Activated T-cell treated with anti-CD3 and anti-CD28 coated beads, Interleukin-2, amount 50 U/mL, for 4 hours (primary cell): Measurements from ENCODE around the gene CCDC178. TPM values are rescaled to one million over a fixed set of nuclear protein-coding genes. Genes with fewer than 3 reads are reported as not detected.
"Not testable (repeated sequence)": the region's sequence is repeated elsewhere in the genome, so short reads cannot be mapped to it uniquely, and the experiment has no call there.

ENCODE experiments used
- ATAC-seq, 2 donors: fragments of 200-7000 bp; cut with Tn5 transposase; one replicate each; pipeline ENCODE4 v1.10.0; 2021
- DNase-seq: peaks from one replicate; pipeline ENCODE4 v3.0.0-alpha.2; 2020
- H3K27me3 Mint-ChIP-seq: one replicate; pipeline ENCODE4 v1.8.0; 2021; ENCODE audit warnings: low read depth, mixed read lengths
- H3K36me3 Mint-ChIP-seq: one replicate; pipeline ENCODE4 v1.8.0; 2022; ENCODE audit warnings: mixed read lengths; ENCODE audit not compliant: insufficient read depth
- H3K4me1 Mint-ChIP-seq: one replicate; pipeline ENCODE4 v1.8.0; 2021; ENCODE audit warnings: low read depth, mixed read lengths
- H3K4me3 Mint-ChIP-seq: one replicate; pipeline ENCODE4 v1.8.0; 2021; ENCODE audit warnings: mild to moderate bottlenecking, moderate library complexity, mixed read lengths
- H3K9me3 Mint-ChIP-seq: one replicate; pipeline ENCODE4 v1.8.0; 2021; ENCODE audit warnings: mixed read lengths
- total RNA-seq, 3 donors: library from RNA; stranded (reverse); gene quantifications; one replicate each; pipeline ENCODE4 v1.2.1, GENCODE V29; 2021

The CCDC178 gene
- total RNA-seq, 3 donors from 2014 or later: not detected

GRCh38 chr18:33154049-33154448 is 286.5 kb downstream of the CCDC178 start:
- Mint-ChIP-seq H3K36me3 (no peaks in the 10 kb centered on the region), H3K9me3 (peaks cover 15% of the 10 kb centered on the region), H3K27me3 (no peaks in the 10 kb centered on the region), H3K4me1 (no peaks in the 10 kb centered on the region), H3K4me3 (no peak overlapping the region)
- no peak for ATAC-seq
- DNase-seq: no peak

DNA sequence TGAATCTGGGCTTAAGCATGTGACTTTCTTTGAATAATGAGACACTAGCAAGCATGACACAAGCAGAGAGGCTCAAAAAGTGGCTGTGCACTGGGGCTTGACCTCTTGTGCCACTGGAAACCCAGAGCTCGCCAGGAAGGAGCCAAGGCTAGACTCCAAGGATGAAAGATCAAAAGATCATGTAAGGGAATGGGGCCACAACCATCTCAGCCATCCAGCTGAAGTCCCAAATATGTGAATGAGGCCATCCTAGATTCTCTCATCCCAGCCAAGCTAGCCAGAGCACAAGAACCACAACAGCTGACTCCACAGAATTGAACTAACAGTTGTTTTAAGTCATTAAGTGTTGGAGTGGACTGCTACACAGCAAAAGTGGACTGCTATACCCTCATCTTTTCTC is 288.1 kb downstream of the CCDC178 start:
- no peak overlapping the region for H3K4me3 Mint-ChIP-seq
- no peak for ATAC-seq
- H3K36me3 Mint-ChIP-seq: no peaks in the 10 kb centered on the region
- no peak for DNase-seq
- H3K9me3 Mint-ChIP-seq: peaks cover 17% of the 10 kb centered on the region
- no peaks in the 10 kb centered on the region for H3K4me1 Mint-ChIP-seq
- no peaks in the 10 kb centered on the region for H3K27me3 Mint-ChIP-seq

GRCh38 chr18:33147811-33148210 is 292.7 kb downstream of the CCDC178 start:
- not testable (repeated sequence) for H3K4me3 Mint-ChIP-seq, H3K36me3 Mint-ChIP-seq, H3K27me3 Mint-ChIP-seq, ATAC-seq, H3K4me1 Mint-ChIP-seq, DNase-seq
- peaks cover 18% of the 10 kb centered on the region for H3K9me3 Mint-ChIP-seq

GRCh38 chr18:33146014-33146413 is 294.5 kb downstream of the CCDC178 start:
- H3K9me3 Mint-ChIP-seq: peaks cover 21% of the 10 kb centered on the region
- DNase-seq: no peak
- no peaks in the 10 kb centered on the region for H3K36me3 Mint-ChIP-seq
- ATAC-seq: no peak
- no peak overlapping the region for H3K4me3 Mint-ChIP-seq
- H3K27me3 Mint-ChIP-seq: no peaks in the 10 kb centered on the region
- no peaks in the 10 kb centered on the region for H3K4me1 Mint-ChIP-seq

DNA sequence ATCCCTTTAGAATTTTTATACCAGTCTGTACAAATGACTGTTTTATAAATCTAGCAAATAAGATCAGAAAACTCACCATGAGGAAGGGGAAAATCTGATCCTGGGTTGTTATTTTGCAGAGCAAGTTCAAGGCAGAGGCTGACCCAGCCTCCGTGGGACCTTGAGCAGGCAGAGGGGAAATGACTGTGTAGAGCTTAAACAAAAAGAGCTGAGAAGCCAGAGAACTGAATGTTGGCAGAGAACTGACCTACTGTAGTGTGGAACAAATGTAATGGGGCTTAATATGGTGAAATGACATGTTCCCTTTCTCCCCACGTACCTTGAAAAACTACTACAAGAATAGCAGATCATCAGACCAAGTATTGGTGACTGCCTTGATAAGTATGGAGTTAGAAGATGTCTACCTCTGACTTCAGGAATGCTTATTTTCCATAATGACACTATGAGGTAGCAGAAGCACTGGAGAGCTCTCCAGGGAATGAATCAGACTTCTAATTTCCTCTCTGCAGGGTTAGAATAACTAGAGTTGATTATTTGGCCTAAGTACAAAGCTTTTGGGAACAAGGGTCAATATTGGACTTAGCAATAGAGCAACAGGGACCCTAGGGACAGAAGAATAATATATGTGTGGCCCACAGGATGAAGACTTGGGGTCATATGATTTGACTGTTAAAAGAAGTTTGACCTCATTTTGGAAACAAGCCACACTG is 304.4 kb downstream of the CCDC178 start:
- ATAC-seq (no peak), DNase-seq (no peak)
- H3K36me3 Mint-ChIP-seq: no peaks in the 10 kb centered on the region
- H3K4me3 Mint-ChIP-seq: no peak overlapping the region
- no peaks in the 10 kb centered on the region for H3K4me1 Mint-ChIP-seq
- H3K27me3 Mint-ChIP-seq: no peaks in the 10 kb centered on the region
- peaks cover 3% of the 10 kb centered on the region for H3K9me3 Mint-ChIP-seq

GRCh38 chr18:33132657-33133056 is 307.9 kb downstream of the CCDC178 start:
- Mint-ChIP-seq H3K4me3 (no peak overlapping the region), H3K36me3 (no peaks in the 10 kb centered on the region), H3K4me1 (no peaks in the 10 kb centered on the region), H3K27me3 (no peaks in the 10 kb centered on the region), H3K9me3 (no peaks in the 10 kb centered on the region)
- ATAC-seq (no peak), DNase-seq (no peak)

DNA sequence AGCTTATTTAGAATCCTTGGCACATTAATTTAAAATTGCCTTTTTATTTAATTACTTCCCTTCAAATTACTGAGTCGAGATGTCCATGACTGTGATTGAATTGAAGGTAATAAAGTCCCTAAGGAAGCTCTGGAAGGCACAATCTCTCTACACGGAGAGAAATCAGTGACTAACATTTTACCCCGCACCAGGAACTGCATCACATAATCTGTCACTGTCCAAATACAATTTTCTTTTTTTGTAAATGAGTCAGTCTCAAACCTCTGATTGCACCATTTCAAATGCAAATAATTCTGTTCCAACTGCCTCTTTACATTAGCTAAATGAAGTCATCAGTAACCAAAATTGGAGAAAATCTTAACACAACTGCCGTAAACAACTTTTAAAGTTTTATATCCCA is 311.9 kb downstream of the CCDC178 start:
- no peaks in the 10 kb centered on the region for H3K9me3 Mint-ChIP-seq
- no peaks in the 10 kb centered on the region for H3K36me3 Mint-ChIP-seq
- no peaks in the 10 kb centered on the region for H3K27me3 Mint-ChIP-seq
- no peak for DNase-seq
- H3K4me3 Mint-ChIP-seq: no peak overlapping the region
- ATAC-seq: no peak
- no peaks in the 10 kb centered on the region for H3K4me1 Mint-ChIP-seq

GRCh38 chr18:33123862-33124518 is 316.5 kb downstream of the CCDC178 start:
- DNase-seq: no peak
- no peak for ATAC-seq
- no peak overlapping the region for H3K4me3 Mint-ChIP-seq
- H3K9me3 Mint-ChIP-seq: no peaks in the 10 kb centered on the region
- H3K4me1 Mint-ChIP-seq: no peaks in the 10 kb centered on the region
- H3K27me3 Mint-ChIP-seq: no peaks in the 10 kb centered on the region
- H3K36me3 Mint-ChIP-seq: no peaks in the 10 kb centered on the region

DNA sequence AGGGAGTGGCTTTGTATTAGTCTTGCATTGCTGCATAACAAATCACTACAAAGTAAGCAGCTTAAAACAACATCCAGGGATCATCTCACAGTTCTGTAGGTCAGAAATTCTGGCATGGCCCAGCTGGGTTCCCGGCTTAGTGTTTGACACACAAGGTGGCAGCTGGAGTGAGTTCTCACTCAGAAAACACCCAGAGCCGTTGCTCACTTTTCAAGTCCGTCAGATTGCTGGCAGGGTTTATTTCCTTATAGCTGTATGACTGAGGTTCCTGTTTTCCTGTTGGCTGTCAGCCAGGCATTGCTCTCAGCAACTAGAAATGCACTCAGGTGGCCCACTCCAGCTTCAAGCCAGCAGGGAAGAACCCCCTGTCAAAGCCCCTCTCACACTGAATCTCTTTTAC is 324.1 kb downstream of the CCDC178 start:
- Mint-ChIP-seq H3K4me3 (no peak overlapping the region), H3K27me3 (no peaks in the 10 kb centered on the region), H3K4me1 (no peaks in the 10 kb centered on the region), H3K36me3 (no peaks in the 10 kb centered on the region), H3K9me3 (peaks cover 7% of the 10 kb centered on the region)
- ATAC-seq (no peak), DNase-seq (no peak)

- Mint-ChIP-seq H3K4me3 (no peak overlapping the region), H3K9me3 (peaks cover 7% of the 10 kb centered on the region)
Observed at GRCh38 chr18:33115917-33116316, 324.6 kb downstream of the CCDC178 start.

DNA sequence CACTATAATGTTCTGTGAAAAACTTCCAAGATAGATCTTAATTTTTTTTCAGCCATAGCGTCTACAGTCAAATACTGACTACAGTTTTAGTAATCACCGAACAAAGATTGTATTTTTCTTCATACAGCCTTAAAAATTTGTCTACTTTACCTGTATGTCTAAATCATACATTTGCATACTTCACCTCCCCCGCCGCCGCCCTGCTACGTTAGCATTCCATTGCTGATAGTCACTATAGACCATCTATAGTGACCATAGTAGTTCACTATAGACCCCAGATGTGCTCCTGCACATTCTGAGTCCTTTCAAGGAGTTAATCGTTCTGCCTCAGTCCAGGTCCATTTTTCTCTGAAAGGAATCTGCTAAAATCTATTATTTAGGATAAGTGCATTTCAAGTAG is 325.0 kb downstream of the CCDC178 start:
- no peak for DNase-seq
- no peaks in the 10 kb centered on the region for H3K4me1 Mint-ChIP-seq
- H3K36me3 Mint-ChIP-seq: no peaks in the 10 kb centered on the region
- ATAC-seq: no peak
- H3K9me3 Mint-ChIP-seq: peaks cover 7% of the 10 kb centered on the region
- no peaks in the 10 kb centered on the region for H3K27me3 Mint-ChIP-seq
- no peak overlapping the region for H3K4me3 Mint-ChIP-seq

More at GRCh38 chr18:33115917-33116316, 324.6 kb downstream of the CCDC178 start:
- DNase-seq (no peak), ATAC-seq (no peak)
- Mint-ChIP-seq H3K4me1 (no peaks in the 10 kb centered on the region), H3K36me3 (no peaks in the 10 kb centered on the region), H3K27me3 (no peaks in the 10 kb centered on the region)

DNA sequence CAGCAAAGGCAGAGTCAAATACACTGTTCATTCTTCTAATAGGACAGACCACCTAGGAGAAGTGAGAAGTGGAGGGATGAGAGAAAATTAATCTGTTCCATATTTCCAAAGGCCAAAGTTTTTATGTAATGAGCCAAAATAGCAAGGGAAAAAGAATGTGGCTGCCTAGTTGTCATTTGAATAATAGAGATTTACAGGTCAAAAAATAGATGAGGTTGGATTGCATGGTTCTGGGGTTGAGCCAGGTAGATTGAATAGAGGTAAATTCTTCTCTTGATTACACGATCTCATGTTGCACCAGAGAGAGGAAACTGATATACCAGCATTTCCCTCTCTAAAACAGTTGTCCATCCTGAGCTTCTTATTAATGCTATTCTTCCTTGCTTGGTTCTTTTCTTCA is 325.8 kb downstream of the CCDC178 start:
- DNase-seq: no peak
- H3K4me1 Mint-ChIP-seq: no peaks in the 10 kb centered on the region
- no peaks in the 10 kb centered on the region for H3K27me3 Mint-ChIP-seq
- H3K4me3 Mint-ChIP-seq: no peak overlapping the region
- ATAC-seq: no peak
- H3K9me3 Mint-ChIP-seq: peaks cover 7% of the 10 kb centered on the region
- no peaks in the 10 kb centered on the region for H3K36me3 Mint-ChIP-seq

DNA sequence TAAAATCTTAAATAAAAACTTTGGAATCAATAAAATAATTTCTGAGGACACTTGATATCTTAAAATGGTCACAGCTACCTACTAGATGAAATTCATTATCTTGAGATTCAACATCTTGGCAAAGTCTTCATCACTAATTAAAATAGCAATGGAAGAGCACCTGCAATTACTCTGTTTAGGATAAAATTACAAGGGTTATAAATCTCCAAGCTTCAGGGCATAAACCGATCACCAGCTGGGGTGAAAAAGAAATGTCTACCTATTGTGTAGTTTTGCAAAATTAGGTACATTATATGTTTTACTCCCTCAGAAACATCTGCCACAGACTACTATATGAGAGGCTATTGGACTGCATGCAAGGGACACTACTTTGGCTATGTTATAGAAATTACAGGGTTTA is 327.1 kb downstream of the CCDC178 start:
- DNase-seq: no peak
- no peaks in the 10 kb centered on the region for H3K36me3 Mint-ChIP-seq
- no peak for ATAC-seq
- no peaks in the 10 kb centered on the region for H3K27me3 Mint-ChIP-seq
- peaks cover 10% of the 10 kb centered on the region for H3K9me3 Mint-ChIP-seq
- no peak overlapping the region for H3K4me3 Mint-ChIP-seq
- H3K4me1 Mint-ChIP-seq: no peaks in the 10 kb centered on the region

- no peak for ATAC-seq
- no peak overlapping the region for H3K4me3 Mint-ChIP-seq
- DNase-seq: no peak
- no peaks in the 10 kb centered on the region for H3K4me1 Mint-ChIP-seq
- peaks cover 3% of the 10 kb centered on the region for H3K9me3 Mint-ChIP-seq
- H3K36me3 Mint-ChIP-seq: no peaks in the 10 kb centered on the region
- H3K27me3 Mint-ChIP-seq: no peaks in the 10 kb centered on the region
Observed at GRCh38 chr18:33107511-33107910, 333.0 kb downstream of the CCDC178 start.

DNA sequence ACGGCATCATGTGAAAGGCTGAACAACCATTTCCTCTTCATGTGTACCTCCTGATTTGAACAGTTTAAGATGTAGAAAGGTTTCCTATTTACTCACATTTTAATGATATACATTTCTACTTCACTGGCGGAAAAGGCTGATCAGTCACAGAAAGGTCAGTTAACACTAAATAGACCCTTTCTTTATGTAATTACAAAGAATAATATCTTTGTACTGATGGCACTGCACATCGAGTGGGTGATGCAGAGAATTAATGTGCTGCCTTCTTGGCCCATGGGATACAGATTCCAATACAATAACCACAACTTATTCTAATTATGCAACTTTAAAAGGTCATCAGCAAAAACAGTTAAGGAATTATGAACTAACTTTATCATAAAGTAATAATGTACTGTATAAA is 339.2 kb downstream of the CCDC178 start:
- no peak for ATAC-seq
- Mint-ChIP-seq H3K4me1 (no peaks in the 10 kb centered on the region), H3K4me3 (no peak overlapping the region), H3K9me3 (no peaks in the 10 kb centered on the region), H3K27me3 (no peaks in the 10 kb centered on the region), H3K36me3 (no peaks in the 10 kb centered on the region)
- DNase-seq: no peak
